Kidney (tissue), 14 donors: ENCODE data around the gene LMBR1. TPM values are rescaled to one million over a fixed set of nuclear protein-coding genes. Genes with fewer than 3 reads are reported as not detected.

ENCODE experiments used
- DNase-seq, 5 donors: peaks; one replicate each; pipeline ENCODE4 v3.0.0-alpha.2; 2013 to 2020
- FAIRE-seq: peaks from 2 replicates; lab custom pipeline; 2012; peaks lifted over from hg19 to GRCh38; lab: Jason Lieb, UNC
- H3K27ac ChIP-seq, 2 donors: one replicate each; pipeline ENCODE4 v1.7.0; 2013; ENCODE audit warnings: low read depth in 2 of 2, low read length in 2 of 2, inconsistent platforms in 1 of 2
- H3K27me3 ChIP-seq: one replicate; pipeline ENCODE4 v1.7.1; 2013; ENCODE audit warnings: low read length, inconsistent platforms; ENCODE audit not compliant: control insufficient read depth, insufficient read depth
- H3K36me3 ChIP-seq, 3 donors: one replicate each; pipeline versions ENCODE4 v1.7.0 to v1.7.1; 2013; ENCODE audit warnings: low read length in 3 of 3, control low read depth in 1 of 3, inconsistent platforms in 1 of 3; ENCODE audit not compliant: insufficient read depth in 3 of 3, control insufficient read depth in 2 of 3
- H3K4me1 ChIP-seq, 3 donors: one replicate each; pipeline versions ENCODE4 v1.7.0 to v1.7.1; 2013; ENCODE audit warnings: low read length in 3 of 3, inconsistent platforms in 1 of 3, low read depth in 1 of 3; ENCODE audit not compliant: control insufficient read depth in 2 of 3, insufficient read depth in 2 of 3
- H3K4me3 ChIP-seq, 3 donors: one replicate each; pipeline versions ENCODE4 v1.7.0 to v1.8.1; 2013; ENCODE audit warnings: low read length in 3 of 3, control low read depth in 1 of 3, inconsistent platforms in 1 of 3
- H3K9ac ChIP-seq, 3 donors: one replicate each; pipeline versions ENCODE4 v1.7.0 to v1.7.1; 2013; ENCODE audit warnings: low read length in 3 of 3, control low read depth in 1 of 3, inconsistent platforms in 1 of 3
- H3K9me3 ChIP-seq, 3 donors: one replicate each; pipeline versions ENCODE4 v1.7.0 to v1.7.1; 2013; ENCODE audit warnings: low read length in 3 of 3, control low read depth in 1 of 3, inconsistent platforms in 1 of 3; ENCODE audit not compliant: control insufficient read depth in 2 of 3, insufficient read depth in 1 of 3
- CTCF ChIP-seq: IDR thresholded peaks from 3 replicates; pipeline ENCODE4 v1.5.1; 2012; ENCODE audit warnings: mild to moderate bottlenecking, moderate library complexity, borderline replicate concordance; ENCODE audit not compliant: insufficient read depth; ENCODE audit errors: extremely low read depth
- intact Hi-C: fragments of 100-400 bp; cut with DNase I; formaldehyde crosslinking; loops from one replicate; pipeline ENCODE4 v1.11.1; 2022
- polyA plus RNA-seq: library from polyadenylated mRNA; stranded (reverse); fragments of 350-450 nt; fragmentation: Illumina TruSeq; extraction: RNeasy Lipid Tissue Mini Kit (QIAGEN cat#74804); gene quantifications from one replicate; pipeline ENCODE4 v1.2.3, GENCODE V29; 2014; ENCODE audit warnings: low read depth, low replicate concordance; ENCODE audit not compliant: insufficient read depth
- total RNA-seq: library from RNA; stranded (reverse); fragmentation: NEBNext Ultra II Directional; extraction: Animal tissue kit (Norgen Biotek cat#: 25700); gene quantifications from one replicate; pipeline ENCODE4 v1.2.1, GENCODE V29; 2021
- donor health status: control.
- donor health status: control.
- donor health status: control.
- donor health status: control.
- donor health status: control.
- donor health status: DM: yes; HTN: yes; CAD: no.
- donor health status: Normal renal cell carcinoma (clear cell type).

The LMBR1 gene
- total and polyA plus RNA-seq, 2 donors from 2014 or later: 19.6 to 82.6 TPM

GRCh38 chr7:156777364-156778069, 115.5 kb downstream of the LMBR1 start:
- no peaks in the 10 kb centered on the region for H3K9me3 ChIP-seq
- H3K4me3 ChIP-seq: no peak overlapping the region
- H3K36me3 ChIP-seq: no peaks in the 10 kb centered on the region
- DNase-seq (no peak), FAIRE-seq (no peak)
- no peak overlapping the region for H3K9ac ChIP-seq
- no peaks in the 10 kb centered on the region for H3K4me1 ChIP-seq
- intact Hi-C loops: no loop called here
- H3K27me3 ChIP-seq: no peaks in the 10 kb centered on the region
- no peak overlapping the region for H3K27ac ChIP-seq
- TF ChIP-seq CTCF: no peak

- intact Hi-C loops: no loop called here
- no peak for TF ChIP-seq CTCF
- FAIRE-seq: no peak
These were observed 116.5 kb downstream of the LMBR1 start for GRCh38 chr7:156776527-156776926.

GRCh38 chr7:156773966-156774365, 119.0 kb downstream of the LMBR1 start:
- Histone ChIP-seq H3K36me3 (no peaks in the 10 kb centered on the region), H3K9ac (no peak overlapping the region), H3K27ac (no peak overlapping the region), H3K4me1 (no peaks in the 10 kb centered on the region), H3K4me3 (no peak overlapping the region), H3K27me3 (no peaks in the 10 kb centered on the region), H3K9me3 (no peaks in the 10 kb centered on the region)
- TF ChIP-seq CTCF: no peak
- intact Hi-C loops: no loop called here
- no peak for DNase-seq
- no peak for FAIRE-seq

More at GRCh38 chr7:156776527-156776926, 116.5 kb downstream of the LMBR1 start:
- H3K27ac ChIP-seq: no peak overlapping the region
- no peaks in the 10 kb centered on the region for H3K27me3 ChIP-seq
- no peak overlapping the region for H3K9ac ChIP-seq
- no peaks in the 10 kb centered on the region for H3K9me3 ChIP-seq
- DNase-seq: no peak
- no peak overlapping the region for H3K4me3 ChIP-seq
- H3K4me1 ChIP-seq: no peaks in the 10 kb centered on the region
- no peaks in the 10 kb centered on the region for H3K36me3 ChIP-seq
